ENCODE results near the gene RUNX1. TPM values are rescaled to one million over a fixed set of nuclear protein-coding genes. Genes with fewer than 3 reads are reported as not detected.

The RUNX1 gene
- total RNA-seq, 1 donor from 2014 or later: 23.9 TPM

DNA sequence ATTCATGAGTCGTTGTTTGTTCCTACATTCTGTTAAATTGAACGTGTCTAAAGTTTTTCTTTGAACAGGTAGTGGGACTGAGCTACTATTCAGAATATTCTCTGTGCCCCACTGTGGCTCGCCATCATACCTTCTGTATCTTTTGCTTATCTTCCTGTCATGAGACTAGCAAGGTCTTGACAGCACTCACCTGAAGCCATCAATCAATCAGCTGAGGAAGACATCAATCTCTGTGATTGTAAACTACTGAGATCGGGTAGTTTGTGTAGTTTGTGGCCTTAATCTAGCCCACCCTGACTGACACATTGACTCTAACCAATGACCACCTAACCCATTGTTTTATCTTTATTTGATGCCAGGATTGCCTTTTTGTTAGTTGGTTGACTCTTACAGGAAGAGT lies 17.7 kb upstream of the RUNX1 start:
- H3K4me1 Mint-ChIP-seq (ENCODE audit: unreplicated experiment): peaks cover 2% of the 10 kb centered on the region
- no peak overlapping the region for H3K27ac Mint-ChIP-seq (ENCODE audit: unreplicated experiment)
- TF ChIP-seq, protein P1, sequence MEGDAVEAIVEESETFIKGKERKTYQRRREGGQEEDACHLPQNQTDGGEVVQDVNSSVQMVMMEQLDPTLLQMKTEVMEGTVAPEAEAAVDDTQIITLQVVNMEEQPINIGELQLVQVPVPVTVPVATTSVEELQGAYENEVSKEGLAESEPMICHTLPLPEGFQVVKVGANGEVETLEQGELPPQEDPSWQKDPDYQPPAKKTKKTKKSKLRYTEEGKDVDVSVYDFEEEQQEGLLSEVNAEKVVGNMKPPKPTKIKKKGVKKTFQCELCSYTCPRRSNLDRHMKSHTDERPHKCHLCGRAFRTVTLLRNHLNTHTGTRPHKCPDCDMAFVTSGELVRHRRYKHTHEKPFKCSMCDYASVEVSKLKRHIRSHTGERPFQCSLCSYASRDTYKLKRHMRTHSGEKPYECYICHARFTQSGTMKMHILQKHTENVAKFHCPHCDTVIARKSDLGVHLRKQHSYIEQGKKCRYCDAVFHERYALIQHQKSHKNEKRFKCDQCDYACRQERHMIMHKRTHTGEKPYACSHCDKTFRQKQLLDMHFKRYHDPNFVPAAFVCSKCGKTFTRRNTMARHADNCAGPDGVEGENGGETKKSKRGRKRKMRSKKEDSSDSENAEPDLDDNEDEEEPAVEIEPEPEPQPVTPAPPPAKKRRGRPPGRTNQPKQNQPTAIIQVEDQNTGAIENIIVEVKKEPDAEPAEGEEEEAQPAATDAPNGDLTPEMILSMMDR (IDR thresholded peaks at IDR 0.05): no peak
- H3K4me3 Mint-ChIP-seq (ENCODE audit: unreplicated experiment): no peak overlapping the region
- no peak for DNase-seq (ENCODE audit: extremely low spot score, unreplicated experiment)
- no peaks in the 10 kb centered on the region for H3K9me3 Mint-ChIP-seq (ENCODE audit: unreplicated experiment)
- no peaks in the 10 kb centered on the region for H3K27me3 Mint-ChIP-seq (ENCODE audit: unreplicated experiment)
- no peaks in the 10 kb centered on the region for H3K36me3 Mint-ChIP-seq (ENCODE audit: unreplicated experiment)

DNA sequence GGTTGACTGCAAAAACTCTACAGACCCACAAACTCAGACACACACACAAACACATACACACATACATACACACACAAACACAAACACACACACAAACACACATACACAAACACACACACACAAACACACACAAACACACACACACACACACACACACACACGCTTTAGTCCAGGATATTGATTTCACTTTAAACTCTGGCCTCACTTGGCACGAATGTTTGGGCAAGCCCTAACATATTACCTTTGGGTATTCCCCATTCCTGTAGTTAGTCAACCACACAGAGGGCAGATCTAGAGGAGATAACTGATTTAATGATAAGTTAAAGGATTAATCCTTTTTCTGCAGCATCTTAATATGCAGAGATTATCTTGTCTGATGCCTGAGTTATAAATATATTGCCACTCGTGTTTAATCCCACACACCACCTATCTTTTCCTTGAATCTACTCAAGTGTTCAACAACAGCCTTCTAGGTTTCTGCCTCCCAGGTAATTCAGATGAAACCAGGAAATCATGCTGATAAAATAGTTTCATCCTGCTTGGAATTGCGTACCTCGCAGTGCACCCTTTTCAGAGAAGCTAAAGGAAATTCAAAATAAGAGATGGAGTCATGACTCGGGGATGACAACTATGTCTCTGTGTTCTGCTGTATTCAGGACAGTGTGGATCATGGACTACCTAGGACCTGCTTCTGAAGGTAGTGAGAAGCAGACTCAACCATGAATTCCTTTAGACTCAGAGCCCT lies 14.5 kb upstream of the RUNX1 start:
- Mint-ChIP-seq H3K27me3 (ENCODE audit: unreplicated experiment) (no peaks in the 10 kb centered on the region), H3K9me3 (ENCODE audit: unreplicated experiment) (no peaks in the 10 kb centered on the region), H3K4me1 (ENCODE audit: unreplicated experiment) (no peaks in the 10 kb centered on the region), H3K27ac (ENCODE audit: unreplicated experiment) (no peak overlapping the region), H3K4me3 (ENCODE audit: unreplicated experiment) (no peak overlapping the region), H3K36me3 (ENCODE audit: unreplicated experiment) (no peaks in the 10 kb centered on the region)
- DNase-seq (ENCODE audit: extremely low spot score, unreplicated experiment): no peak
- TF ChIP-seq, protein P1 (IDR thresholded peaks at IDR 0.05): no peak

DNA sequence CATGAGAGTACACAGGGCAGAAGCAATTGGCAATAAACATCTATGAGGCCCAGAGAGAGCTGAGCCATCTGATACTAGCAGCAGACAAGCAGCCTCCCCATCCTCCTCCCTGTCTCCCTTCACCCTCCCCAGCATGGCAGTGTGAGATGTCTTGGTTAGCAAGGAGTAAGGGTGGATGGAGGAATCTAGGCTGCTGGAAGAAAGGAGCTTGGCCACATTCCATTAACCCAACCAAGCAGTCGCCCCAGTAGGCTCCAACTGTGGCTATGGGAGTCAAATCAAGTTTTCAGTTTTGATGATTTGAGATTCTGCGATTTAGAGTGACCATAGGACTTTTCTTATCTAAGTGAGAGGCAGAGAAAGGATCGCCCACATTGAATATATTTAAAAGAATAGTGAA lies 12.9 kb upstream of the RUNX1 start:
- DNase-seq (ENCODE audit: extremely low spot score, unreplicated experiment): no peak
- no peaks in the 10 kb centered on the region for H3K4me1 Mint-ChIP-seq (ENCODE audit: unreplicated experiment)
- H3K4me3 Mint-ChIP-seq (ENCODE audit: unreplicated experiment): no peak overlapping the region
- no peak overlapping the region for H3K27ac Mint-ChIP-seq (ENCODE audit: unreplicated experiment)
- no peaks in the 10 kb centered on the region for H3K36me3 Mint-ChIP-seq (ENCODE audit: unreplicated experiment)
- TF ChIP-seq, protein P1 (IDR thresholded peaks at IDR 0.05): no peak
- H3K9me3 Mint-ChIP-seq (ENCODE audit: unreplicated experiment): no peaks in the 10 kb centered on the region
- no peaks in the 10 kb centered on the region for H3K27me3 Mint-ChIP-seq (ENCODE audit: unreplicated experiment)

DNA sequence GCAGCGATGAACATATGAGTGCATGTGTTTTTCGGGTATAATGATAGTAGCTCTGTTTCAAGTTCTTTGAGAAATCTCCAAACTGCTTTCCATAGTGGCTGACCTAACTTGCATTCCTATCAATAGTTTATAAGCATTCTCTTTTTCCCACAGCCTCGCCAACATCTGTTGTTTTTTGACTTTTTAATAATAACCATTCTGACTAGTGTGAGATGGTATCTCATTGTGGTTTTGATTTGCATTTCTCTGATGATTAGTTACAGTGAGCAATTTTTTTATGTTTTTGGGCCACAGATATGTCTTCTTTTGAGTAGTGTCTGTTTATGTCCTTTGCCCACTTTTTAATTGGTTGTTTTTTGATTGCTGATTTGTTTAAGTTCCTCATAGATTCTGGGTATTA lies 10.6 kb upstream of the RUNX1 start:
- no peak overlapping the region for H3K27ac Mint-ChIP-seq (ENCODE audit: unreplicated experiment)
- H3K36me3 Mint-ChIP-seq (ENCODE audit: unreplicated experiment): no peaks in the 10 kb centered on the region
- no peaks in the 10 kb centered on the region for H3K4me1 Mint-ChIP-seq (ENCODE audit: unreplicated experiment)
- H3K4me3 Mint-ChIP-seq (ENCODE audit: unreplicated experiment): no peak overlapping the region
- TF ChIP-seq, protein P1 (IDR thresholded peaks at IDR 0.05): no peak
- H3K9me3 Mint-ChIP-seq (ENCODE audit: unreplicated experiment): no peaks in the 10 kb centered on the region
- DNase-seq (ENCODE audit: extremely low spot score, unreplicated experiment): no peak
- H3K27me3 Mint-ChIP-seq (ENCODE audit: unreplicated experiment): no peaks in the 10 kb centered on the region

DNA sequence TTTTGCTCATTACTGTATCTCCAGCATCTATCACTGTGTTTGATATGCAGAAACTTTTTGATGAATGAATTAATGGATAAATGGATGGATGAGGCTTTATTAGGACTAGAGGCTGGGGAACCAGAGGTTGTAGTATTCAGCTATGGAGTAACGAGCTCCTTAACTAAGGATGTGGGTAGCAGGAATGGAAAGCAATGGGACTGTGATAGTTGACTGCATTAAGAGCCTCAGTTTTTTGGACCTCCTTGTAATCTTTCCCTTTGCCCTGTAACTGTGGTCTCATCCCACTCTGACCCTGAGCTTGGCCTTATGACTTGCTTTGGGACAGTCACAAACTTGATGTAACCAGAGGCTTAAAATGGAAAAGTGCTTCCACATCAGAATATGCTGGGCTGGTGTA lies 9.0 kb upstream of the RUNX1 start:
- H3K4me1 Mint-ChIP-seq (ENCODE audit: unreplicated experiment): peaks cover 11% of the 10 kb centered on the region
- no peak overlapping the region for H3K27ac Mint-ChIP-seq (ENCODE audit: unreplicated experiment)
- TF ChIP-seq, protein P1 (IDR thresholded peaks at IDR 0.05): no peak
- H3K36me3 Mint-ChIP-seq (ENCODE audit: unreplicated experiment): no peaks in the 10 kb centered on the region
- no peak overlapping the region for H3K4me3 Mint-ChIP-seq (ENCODE audit: unreplicated experiment)
- no peaks in the 10 kb centered on the region for H3K27me3 Mint-ChIP-seq (ENCODE audit: unreplicated experiment)
- H3K9me3 Mint-ChIP-seq (ENCODE audit: unreplicated experiment): no peaks in the 10 kb centered on the region
- no peak for DNase-seq (ENCODE audit: extremely low spot score, unreplicated experiment)

Measured in osteocyte (in vitro differentiated cells).